ENCODE measurements around the gene ARHGAP10.
A peak's percentile ranks its signal among the peaks of the same experiment; 100 is the strongest.

Gene ARHGAP10

DNA sequence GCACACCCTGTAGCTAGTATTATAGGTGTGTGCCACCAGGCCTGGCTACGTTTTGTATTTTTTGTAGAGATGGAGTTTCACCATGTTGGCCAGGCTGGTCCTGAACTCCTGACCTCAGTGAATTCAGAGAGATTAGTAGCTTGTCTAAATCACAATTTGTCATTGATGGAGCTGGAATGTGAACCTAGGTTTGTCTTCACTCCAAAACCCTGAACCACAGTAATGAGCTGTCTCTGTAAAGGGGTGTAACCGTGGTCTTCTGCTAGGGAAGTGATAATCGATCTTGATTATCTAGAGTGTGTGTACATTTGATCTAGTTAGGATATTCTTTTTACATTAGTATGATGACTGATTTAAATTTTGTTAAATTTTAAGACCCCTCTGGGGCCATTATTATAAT lies 8.3 kb downstream of the ARHGAP10 start:
- Mint-ChIP-seq H3K9me3 (no peaks in the 10 kb centered on the region), H3K27ac (no peak overlapping the region), H3K27me3 (no peaks in the 10 kb centered on the region), H3K36me3 (ENCODE audit: low read depth) (peaks cover 70% of the 10 kb centered on the region), H3K4me3 (no peak overlapping the region), H3K4me1 (ENCODE audit: low read depth) (peaks cover 73% of the 10 kb centered on the region)
- intact Hi-C loops (cut with micrococcal nuclease) = no loop called here

DNA sequence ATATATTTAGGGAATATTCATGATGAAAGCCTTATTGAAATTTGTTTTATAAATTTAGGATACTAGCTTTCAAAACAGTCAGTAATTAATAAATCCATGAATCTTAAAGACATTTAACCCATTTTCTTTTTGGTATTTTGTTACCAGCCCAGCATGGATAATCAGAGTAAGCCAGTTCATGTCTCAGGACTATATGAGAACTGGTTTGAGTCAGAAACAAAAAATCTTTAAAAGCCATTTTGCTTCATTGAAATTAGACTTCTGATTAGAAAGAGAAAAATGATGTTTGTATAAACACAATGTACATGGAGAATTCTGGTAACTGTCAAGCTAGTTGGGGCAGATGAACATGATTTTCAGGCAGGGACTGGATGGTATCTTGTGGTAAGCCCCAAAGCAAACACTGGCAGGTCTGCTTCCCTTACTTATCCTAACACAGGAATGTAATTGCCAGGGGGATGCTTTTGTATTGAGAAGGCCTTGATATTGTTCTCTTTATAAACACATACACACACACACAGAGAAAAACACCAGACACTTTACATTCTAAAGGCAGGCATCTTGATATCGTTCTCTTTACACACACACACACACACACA lies 9.4 kb downstream of the ARHGAP10 start:
- Mint-ChIP-seq H3K36me3 (ENCODE audit: low read depth) (peaks cover 70% of the 10 kb centered on the region), H3K4me3 (no peak overlapping the region), H3K27ac (no peak overlapping the region), H3K27me3 (no peaks in the 10 kb centered on the region), H3K9me3 (no peaks in the 10 kb centered on the region), H3K4me1 (ENCODE audit: low read depth) (peaks cover 63% of the 10 kb centered on the region)
- intact Hi-C loops (cut with micrococcal nuclease) = no loop called here

DNA sequence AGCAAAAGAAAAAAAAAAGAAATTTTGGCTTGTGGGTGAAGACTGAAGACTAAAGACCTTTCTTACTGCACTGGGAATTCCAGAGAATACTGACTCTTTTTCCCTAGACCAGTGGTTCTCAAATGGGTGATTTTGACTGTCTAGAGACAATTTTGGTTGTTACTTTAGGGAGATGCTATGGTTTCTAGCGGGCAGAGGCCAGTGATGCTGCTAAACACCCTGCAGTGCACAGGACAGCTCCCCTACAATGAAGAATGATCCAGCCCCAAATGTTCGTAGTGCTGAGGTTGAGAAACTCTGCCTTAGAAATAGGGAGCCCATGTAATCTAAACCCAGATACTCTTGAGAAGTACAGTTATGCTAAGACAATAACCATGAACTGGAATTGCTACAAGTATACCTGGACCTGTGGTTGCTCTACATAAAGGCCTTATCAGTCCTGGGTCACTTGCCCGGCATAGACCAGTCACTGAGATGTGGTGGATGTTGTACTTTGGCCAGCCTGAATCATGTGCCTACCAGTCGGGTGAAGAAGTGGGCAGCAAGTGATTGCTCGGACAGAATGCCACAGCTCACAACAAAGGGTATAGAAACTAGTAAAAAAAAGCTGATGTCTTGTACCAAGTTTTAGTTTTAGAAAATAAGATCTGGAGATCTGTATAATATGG lies 16.0 kb downstream of the ARHGAP10 start:
- intact Hi-C loops (cut with micrococcal nuclease) = no loop called here
- peaks cover 56% of the 10 kb centered on the region for H3K4me1 Mint-ChIP-seq (ENCODE audit: low read depth)
- no peak overlapping the region for H3K4me3 Mint-ChIP-seq
- no peaks in the 10 kb centered on the region for H3K9me3 Mint-ChIP-seq
- H3K27ac Mint-ChIP-seq = no peak overlapping the region
- peaks cover 79% of the 10 kb centered on the region for H3K36me3 Mint-ChIP-seq (ENCODE audit: low read depth)
- no peaks in the 10 kb centered on the region for H3K27me3 Mint-ChIP-seq

DNA sequence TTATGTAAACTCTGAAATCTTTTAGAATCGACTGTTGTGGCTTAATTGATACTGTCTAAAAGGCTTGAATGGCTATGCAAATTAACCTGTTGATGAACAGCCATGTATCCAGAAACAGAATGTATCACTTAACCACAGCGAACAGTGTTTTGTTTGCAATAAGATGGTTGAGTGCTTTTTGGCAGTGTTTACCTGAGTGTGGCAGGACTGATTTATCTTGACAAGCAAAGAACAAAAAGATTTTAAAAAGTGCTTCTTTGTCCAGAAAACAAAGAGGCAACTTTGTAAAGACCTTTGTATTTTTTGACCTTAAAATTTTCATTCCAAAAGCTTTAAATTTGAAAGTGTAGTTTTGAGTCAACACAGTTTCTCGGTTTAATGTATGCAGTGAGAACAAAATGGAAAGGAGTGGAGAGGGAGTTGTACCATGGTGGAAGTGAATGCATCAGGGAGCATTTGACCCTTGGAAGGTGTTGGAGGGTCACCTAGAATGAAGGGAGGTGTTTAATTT lies 18.0 kb downstream of the ARHGAP10 start:
- no peaks in the 10 kb centered on the region for H3K9me3 Mint-ChIP-seq
- no peak overlapping the region for H3K4me3 Mint-ChIP-seq
- H3K4me1 Mint-ChIP-seq (ENCODE audit: low read depth) = peaks cover 59% of the 10 kb centered on the region
- H3K27ac Mint-ChIP-seq = no peak overlapping the region
- peaks cover 81% of the 10 kb centered on the region for H3K36me3 Mint-ChIP-seq (ENCODE audit: low read depth)
- H3K27me3 Mint-ChIP-seq = no peaks in the 10 kb centered on the region
- intact Hi-C loops (cut with micrococcal nuclease) = no loop called here

DNA sequence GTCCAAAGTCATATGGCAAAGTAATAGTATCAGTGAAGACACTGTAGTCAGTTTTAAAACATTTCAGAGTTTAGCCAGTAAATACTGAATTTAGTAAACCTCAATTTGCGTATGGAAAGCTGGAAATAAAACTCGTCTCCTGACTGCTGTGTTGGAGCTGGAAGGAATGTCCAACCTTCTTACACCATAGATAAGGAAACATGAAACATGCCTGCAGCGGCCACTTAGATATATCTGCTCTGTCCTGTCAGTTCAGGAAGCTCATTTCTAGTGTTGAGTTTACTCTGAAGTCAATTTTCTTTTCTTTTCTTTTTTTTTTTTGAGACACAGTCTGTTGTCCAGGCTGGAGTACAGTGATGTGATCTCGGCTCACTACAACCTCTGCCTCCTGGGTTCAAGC lies 21.2 kb downstream of the ARHGAP10 start:
- intact Hi-C loops (cut with micrococcal nuclease) = no loop called here
- peaks cover 63% of the 10 kb centered on the region for H3K4me1 Mint-ChIP-seq (ENCODE audit: low read depth)
- no peaks in the 10 kb centered on the region for H3K9me3 Mint-ChIP-seq
- H3K27ac Mint-ChIP-seq = no peak overlapping the region
- H3K4me3 Mint-ChIP-seq = no peak overlapping the region
- H3K27me3 Mint-ChIP-seq = no peaks in the 10 kb centered on the region
- peaks cover 81% of the 10 kb centered on the region for H3K36me3 Mint-ChIP-seq (ENCODE audit: low read depth)

DNA sequence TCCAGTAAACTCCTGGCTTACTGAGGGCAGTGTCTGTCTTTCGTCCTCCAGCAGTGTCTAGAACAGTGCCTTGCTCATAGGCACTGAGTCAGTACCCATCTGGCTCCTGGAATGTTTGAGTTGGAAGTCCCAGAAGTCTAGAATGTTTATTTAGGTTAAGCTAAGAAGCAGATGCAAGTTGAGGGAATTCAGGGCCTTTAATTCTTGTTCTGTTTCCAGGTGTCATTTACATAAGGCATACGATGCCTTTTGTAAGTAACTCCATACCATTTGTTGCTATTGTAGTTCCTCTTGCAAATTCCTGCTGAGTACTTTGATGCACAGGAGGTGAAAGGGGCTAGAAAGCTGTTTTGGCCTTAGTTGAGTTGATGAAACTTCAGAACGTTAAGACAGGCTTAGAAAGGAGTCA lies 22.2 kb downstream of the ARHGAP10 start:
- Mint-ChIP-seq H3K27me3 (no peaks in the 10 kb centered on the region), H3K4me3 (no peak overlapping the region), H3K4me1 (ENCODE audit: low read depth) (peaks cover 53% of the 10 kb centered on the region), H3K36me3 (ENCODE audit: low read depth) (peaks cover 79% of the 10 kb centered on the region), H3K27ac (peak overlapping the region; percentile 22), H3K9me3 (no peaks in the 10 kb centered on the region)
- intact Hi-C loops (cut with micrococcal nuclease) = no loop called here

DNA sequence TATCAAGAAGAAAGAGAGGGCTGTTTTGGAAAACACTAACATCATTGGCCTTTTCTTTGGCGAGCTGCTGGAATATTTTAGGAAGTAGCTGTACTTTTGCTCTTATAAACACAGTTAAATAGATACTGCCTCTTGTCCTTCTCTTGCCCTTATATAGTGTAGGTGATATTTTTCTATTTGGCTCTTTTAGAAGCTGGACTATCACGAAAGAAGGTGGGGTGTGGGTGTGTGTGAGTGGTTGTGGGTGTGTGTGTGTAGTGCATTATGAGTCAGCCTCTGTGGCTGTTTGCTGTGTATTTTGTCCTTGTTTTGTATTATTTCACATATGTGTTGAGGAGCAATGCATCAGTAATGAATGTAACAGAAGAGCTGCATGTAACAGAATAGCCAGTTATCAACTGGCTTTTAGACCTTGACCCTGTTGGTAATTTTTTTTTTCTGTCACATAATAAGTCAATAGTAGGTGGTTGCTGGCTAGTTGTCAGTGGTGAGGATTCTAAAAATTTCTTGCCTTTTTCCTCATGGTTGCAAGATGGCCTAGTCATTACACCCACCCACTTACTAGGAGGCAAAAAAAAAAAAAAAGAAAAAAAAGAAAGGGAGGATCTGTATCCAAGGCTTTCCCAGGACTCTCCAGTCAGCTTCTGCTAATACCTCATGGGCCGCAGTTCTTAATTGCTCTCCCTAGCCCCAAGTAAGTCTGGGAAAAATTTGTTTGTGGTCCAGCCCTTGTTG lies 23.8 kb downstream of the ARHGAP10 start:
- peaks cover 81% of the 10 kb centered on the region for H3K36me3 Mint-ChIP-seq (ENCODE audit: low read depth)
- peak overlapping the region; percentile 29 for H3K27ac Mint-ChIP-seq
- peaks cover 57% of the 10 kb centered on the region for H3K4me1 Mint-ChIP-seq (ENCODE audit: low read depth)
- H3K9me3 Mint-ChIP-seq = no peaks in the 10 kb centered on the region
- no peak overlapping the region for H3K4me3 Mint-ChIP-seq
- intact Hi-C loops (cut with micrococcal nuclease) = no loop called here
- no peaks in the 10 kb centered on the region for H3K27me3 Mint-ChIP-seq

DNA sequence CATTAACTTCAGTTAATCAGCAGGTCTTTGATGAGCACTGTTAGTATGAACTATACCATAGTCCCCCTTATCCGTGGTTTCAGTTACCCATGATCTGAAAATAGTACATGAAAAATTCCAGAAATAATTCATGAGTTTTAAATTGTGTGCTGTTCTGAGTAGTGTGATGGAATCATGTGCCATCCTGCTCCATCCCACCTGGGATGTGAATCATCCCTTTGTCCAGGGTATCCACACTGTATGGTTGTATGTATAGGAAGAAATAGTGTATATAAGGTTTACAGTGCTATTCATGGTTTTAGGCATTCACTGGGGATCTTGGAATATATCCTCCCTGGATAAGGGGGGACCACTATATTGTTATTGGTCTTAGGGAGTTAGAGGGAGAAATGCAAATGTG lies 24.5 kb downstream of the ARHGAP10 start:
- Mint-ChIP-seq H3K27me3 (no peaks in the 10 kb centered on the region), H3K9me3 (no peaks in the 10 kb centered on the region), H3K36me3 (ENCODE audit: low read depth) (peaks cover 82% of the 10 kb centered on the region), H3K27ac (no peak overlapping the region), H3K4me1 (ENCODE audit: low read depth) (peaks cover 56% of the 10 kb centered on the region), H3K4me3 (no peak overlapping the region)
- intact Hi-C loops (cut with micrococcal nuclease) = no loop called here

DNA sequence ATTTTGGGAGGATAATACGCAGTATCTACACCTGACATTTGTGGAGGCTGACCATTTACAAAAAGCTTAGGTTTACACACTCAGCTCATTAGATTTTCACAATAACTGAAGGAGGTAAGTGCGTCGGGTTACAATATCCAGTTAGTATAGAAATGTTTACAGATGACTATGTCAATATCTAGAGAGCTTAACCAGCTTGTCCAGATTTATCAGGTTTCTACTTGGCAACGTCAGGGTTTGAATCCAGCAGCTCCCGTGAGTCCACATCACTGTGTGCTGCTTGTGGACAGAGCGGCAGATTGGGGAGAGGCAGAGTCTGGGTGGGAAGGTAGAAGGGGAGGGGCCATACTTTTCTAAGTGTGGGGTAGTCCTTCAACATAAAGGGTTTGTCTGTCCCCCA lies 28.3 kb downstream of the ARHGAP10 start:
- H3K36me3 Mint-ChIP-seq (ENCODE audit: low read depth) = peaks cover 88% of the 10 kb centered on the region
- H3K9me3 Mint-ChIP-seq = no peaks in the 10 kb centered on the region
- intact Hi-C loops (cut with micrococcal nuclease) = no loop called here
- H3K27ac Mint-ChIP-seq = peak overlapping the region; percentile 52
- H3K4me1 Mint-ChIP-seq (ENCODE audit: low read depth) = peaks cover 73% of the 10 kb centered on the region
- H3K4me3 Mint-ChIP-seq = no peak overlapping the region
- H3K27me3 Mint-ChIP-seq = no peaks in the 10 kb centered on the region

DNA sequence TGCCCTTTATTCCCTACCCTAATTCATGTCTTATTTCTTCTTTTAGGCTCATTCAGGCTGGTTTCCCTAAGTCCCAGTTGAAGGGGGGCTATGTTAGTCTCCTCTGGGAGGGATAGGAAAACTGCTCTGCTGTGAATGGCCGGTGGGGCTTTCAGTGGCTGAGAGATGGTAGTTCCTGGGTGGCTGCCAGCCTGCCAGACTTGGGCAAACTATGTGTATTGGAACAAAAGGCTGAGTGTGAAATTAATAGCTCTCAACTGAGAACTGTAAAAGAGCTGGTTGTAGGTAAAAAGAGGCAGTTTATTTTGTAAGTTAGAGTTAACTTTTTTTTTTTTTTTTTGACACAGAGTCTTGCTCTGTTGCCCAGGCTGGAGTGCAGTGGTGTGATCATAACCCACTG lies 28.8 kb downstream of the ARHGAP10 start:
- intact Hi-C loops (cut with micrococcal nuclease) = no loop called here
- Mint-ChIP-seq H3K36me3 (ENCODE audit: low read depth) (peaks cover 88% of the 10 kb centered on the region), H3K27me3 (no peaks in the 10 kb centered on the region), H3K27ac (peak overlapping the region; percentile 52), H3K4me1 (ENCODE audit: low read depth) (peaks cover 72% of the 10 kb centered on the region), H3K4me3 (no peak overlapping the region), H3K9me3 (no peaks in the 10 kb centered on the region)

DNA sequence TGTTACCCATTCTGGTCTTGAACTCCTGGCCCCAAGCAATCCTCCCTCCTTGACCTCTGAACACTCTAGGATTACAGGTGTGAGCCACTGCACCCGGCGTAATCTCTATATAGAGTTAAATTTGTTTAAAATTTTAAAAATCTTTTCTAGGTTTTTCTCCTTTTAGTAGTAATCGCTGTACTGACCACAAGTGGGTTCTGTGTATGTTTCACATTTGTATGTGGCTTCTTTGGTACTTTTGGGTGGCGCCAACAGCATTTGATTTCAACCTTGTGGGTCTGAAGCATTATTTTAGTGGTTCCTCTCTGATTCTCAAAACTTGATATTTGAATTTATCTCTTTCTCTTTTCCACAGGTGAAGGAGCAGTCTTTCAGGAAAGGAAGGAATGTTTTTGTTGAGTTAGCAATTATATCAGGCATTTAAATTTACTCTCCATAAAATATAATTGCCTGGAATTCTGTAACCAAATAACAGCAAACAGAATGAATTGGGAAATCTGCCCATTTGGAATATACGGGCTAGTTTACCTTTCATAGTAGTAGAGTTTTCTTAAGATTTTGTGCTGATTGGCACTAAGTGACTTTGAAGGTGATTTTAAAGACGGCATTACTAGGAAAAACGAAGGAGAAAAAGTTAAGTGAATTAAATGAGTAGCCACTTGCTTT lies 29.5 kb downstream of the ARHGAP10 start:
- Mint-ChIP-seq H3K4me3 (no peak overlapping the region), H3K9me3 (no peaks in the 10 kb centered on the region), H3K36me3 (ENCODE audit: low read depth) (peaks cover 81% of the 10 kb centered on the region), H3K27me3 (no peaks in the 10 kb centered on the region), H3K4me1 (ENCODE audit: low read depth) (peaks cover 66% of the 10 kb centered on the region), H3K27ac (peak overlapping the region; percentile 52)
- intact Hi-C loops (cut with micrococcal nuclease) = no loop called here

DNA sequence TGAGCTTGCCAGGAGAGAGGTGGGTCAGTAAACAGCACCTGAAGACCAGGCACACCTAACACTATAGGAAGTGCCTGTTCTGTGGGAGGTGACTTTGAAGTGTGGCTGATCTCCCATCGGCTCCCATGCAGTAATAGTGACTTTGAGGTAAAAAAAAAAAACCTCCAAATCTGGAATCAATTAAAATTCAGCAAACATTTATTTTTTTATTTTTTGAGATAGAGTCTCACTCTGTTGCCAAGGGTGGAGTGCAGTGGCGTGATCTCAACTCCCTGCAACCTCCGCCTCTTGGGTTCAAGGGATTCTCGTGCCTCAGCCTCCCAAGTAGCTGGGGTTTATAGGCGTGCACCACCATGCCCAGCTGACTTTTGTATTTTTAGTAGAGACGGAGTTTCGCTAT lies 32.4 kb downstream of the ARHGAP10 start:
- H3K4me1 Mint-ChIP-seq (ENCODE audit: low read depth) = peaks cover 76% of the 10 kb centered on the region
- H3K27ac Mint-ChIP-seq = no peak overlapping the region
- H3K4me3 Mint-ChIP-seq = no peak overlapping the region
- H3K36me3 Mint-ChIP-seq (ENCODE audit: low read depth) = peaks cover 71% of the 10 kb centered on the region
- intact Hi-C loops (cut with micrococcal nuclease) = no loop called here
- no peaks in the 10 kb centered on the region for H3K27me3 Mint-ChIP-seq
- no peaks in the 10 kb centered on the region for H3K9me3 Mint-ChIP-seq

DNA sequence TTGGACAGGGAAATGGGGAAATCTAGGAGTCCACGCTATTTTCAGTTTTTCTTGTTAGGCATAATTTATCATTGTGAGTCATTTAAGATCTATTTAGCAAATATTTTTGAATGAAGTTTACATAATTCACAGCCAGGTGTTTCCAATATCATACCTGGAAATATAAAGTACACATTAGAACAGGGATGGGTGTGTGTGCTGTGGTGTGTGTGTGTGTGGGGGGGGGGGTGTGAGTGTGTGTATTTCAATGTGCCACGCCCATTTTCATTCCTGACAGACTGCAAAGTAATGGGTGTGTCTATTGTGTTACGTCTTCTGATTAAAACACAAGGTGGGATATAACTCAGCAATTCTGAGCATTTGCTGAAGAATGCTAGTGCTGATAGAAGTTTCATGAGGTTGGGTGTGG lies 33.2 kb downstream of the ARHGAP10 start:
- Mint-ChIP-seq H3K4me3 (no peak overlapping the region), H3K36me3 (ENCODE audit: low read depth) (peaks cover 75% of the 10 kb centered on the region), H3K4me1 (ENCODE audit: low read depth) (peaks cover 80% of the 10 kb centered on the region), H3K9me3 (no peaks in the 10 kb centered on the region), H3K27me3 (no peaks in the 10 kb centered on the region), H3K27ac (peak overlapping the region; percentile 63)
- intact Hi-C loops (cut with micrococcal nuclease) = no loop called here

DNA sequence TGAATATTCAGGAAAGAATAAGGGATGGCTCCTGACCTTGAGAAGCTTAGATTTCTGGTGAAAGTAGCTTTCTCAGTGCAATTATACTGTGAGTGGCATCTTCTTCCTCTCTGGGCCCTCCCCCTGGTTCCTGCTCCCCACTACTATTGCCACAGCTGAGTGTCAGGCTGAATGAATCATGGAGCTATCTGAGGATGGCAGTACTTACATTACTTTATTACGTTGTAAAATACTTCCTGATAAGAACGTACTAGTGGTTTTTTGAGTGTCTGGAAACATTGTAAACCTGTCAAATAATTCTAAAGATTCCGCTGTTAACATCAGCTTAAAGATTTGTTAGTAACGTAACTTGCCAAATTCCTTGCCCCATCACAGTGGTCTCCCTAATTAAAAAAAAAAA lies 36.2 kb downstream of the ARHGAP10 start:
- intact Hi-C loops (cut with micrococcal nuclease) = loop anchor here (2.0 kb wide), 1 partner anchor 19 kb away; no protein-coding TSS in a partner anchor
- Mint-ChIP-seq H3K36me3 (ENCODE audit: low read depth) (peaks cover 57% of the 10 kb centered on the region), H3K9me3 (no peaks in the 10 kb centered on the region), H3K27ac (no peak overlapping the region), H3K27me3 (no peaks in the 10 kb centered on the region), H3K4me3 (no peak overlapping the region), H3K4me1 (ENCODE audit: low read depth) (peaks cover 81% of the 10 kb centered on the region)
